HG03135 (cell line): Measurements from ENCODE around the gene TCP11L1.

Source experiments
- ATAC-seq: cut with Tn5 transposase; IDR thresholded peaks from one replicate; pipeline ENCODE4 v1.9.1; 2021; ENCODE audit warnings: mild to moderate bottlenecking, moderate library complexity; ENCODE audit not compliant: unreplicated experiment

Gene TCP11L1

GRCh38 chr11:33039274-33040032 is at the start of gene TCP11L1:
Gene TCP11L1 (plus strand): TSS chr11:33039572. CDS start chr11:33043774, 4,202 bp downstream.
- ATAC-seq: peak; percentile 81

GRCh38 chr11:32990481-32990880 is 48.9 kb upstream of the TCP11L1 start:
- ATAC-seq: no peak

GRCh38 chr11:32991427-32991826 is 47.9 kb upstream of the TCP11L1 start:
- ATAC-seq: no peak

GRCh38 chr11:32991898-32992297 is 47.5 kb upstream of the TCP11L1 start:
- no peak for ATAC-seq

GRCh38 chr11:33000181-33000580 is 39.2 kb upstream of the TCP11L1 start:
- no peak for ATAC-seq

GRCh38 chr11:33001281-33001680 is 38.1 kb upstream of the TCP11L1 start:
- ATAC-seq: no peak

- ATAC-seq: no peak
Observed at GRCh38 chr11:33001751-33002542, 37.4 kb upstream of the TCP11L1 start.

- ATAC-seq: no peak
Observed at GRCh38 chr11:33005175-33005574, 34.2 kb upstream of the TCP11L1 start.

DNA sequence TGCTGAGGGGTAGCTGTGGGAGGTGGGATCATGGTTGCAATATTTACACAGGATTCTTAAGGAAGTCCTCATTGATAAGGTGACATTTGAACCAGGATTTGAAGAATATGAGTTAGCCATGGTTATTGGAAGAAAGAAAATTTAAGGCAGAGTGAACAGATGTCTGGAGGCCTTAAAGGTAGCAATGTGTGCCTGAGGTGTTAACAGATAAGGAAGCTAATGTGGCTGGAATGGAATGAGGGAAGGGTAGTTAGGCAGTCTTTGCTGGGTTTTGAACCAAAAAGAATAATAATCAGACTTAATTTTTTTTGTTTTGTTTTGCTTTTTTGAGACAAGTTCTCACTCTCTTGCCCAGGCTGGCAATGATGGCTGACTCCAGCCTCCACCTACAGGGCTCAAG is 33.4 kb upstream of the TCP11L1 start:
- ATAC-seq: no peak

DNA sequence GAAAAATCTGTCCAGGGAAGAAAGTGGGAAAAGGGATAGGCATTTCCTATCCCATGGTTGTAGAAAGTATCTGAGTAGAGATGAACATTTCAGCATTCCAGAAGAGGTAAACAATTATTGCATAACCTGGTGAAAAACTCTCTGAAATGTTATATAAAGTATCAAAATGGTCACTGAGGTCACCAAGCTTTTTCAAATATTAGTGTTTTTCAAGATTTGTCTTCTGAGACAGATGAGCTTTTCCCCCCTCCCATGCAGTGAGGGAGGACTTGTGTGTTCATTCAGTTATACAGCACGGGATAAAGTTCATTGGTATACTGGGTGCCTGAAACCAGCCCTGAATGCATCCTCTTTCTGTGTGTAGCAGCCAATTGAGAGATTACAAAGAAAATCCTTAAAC is 25.6 kb upstream of the TCP11L1 start:
- ATAC-seq: no peak

DNA sequence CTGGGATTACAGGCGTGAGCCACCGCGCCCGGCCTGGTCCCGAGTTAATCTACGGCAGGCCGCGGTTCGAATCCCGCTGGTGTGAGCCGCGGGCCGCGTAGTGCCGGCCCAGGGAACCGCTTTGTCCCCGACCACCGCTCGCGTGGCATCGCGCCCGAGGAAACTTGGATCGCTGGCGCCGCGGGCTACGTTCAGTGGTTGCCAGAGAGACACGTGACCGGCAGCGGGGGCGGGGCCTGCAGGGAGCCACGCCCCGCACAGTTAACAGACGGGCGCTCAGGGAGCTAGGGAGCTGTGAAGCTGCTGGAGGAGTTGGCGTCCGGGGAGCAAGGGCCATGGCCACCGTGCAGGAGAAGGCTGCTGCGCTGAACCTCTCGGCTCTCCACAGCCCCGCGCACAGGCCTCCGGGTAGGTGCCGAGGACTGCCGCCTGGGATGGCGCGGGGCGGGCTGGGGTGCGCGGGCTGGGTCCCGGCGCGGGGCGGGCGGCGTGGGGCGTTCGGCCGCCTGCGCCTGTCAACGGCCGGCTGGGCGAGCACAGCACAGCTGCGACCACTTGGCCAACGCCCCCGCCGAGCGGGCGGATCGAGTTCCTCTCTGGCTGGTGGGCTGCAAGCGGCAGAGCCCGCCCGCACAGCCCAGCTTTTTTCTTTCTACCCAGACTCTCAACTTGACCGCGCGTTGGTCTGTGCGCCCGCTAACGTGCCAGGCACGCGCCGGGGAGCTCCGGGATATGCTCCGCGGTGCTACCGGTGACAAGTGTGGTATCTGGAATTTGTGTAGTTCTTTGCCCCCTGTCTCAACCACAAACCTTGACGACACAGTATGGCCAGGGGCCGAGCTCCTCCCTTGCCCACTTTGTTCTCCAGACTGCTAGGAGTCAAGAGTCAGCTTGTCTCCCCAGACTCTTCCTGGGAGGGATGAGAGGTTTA is 23.5 kb upstream of the TCP11L1 start, which contains the start of gene DEPDC7:
DEPDC7 (plus strand) TSS at position 258 of the 931 bp plus-strand sequence; CDS start at position 336, 78 bp downstream.
- peak; percentile 77 for ATAC-seq

DNA sequence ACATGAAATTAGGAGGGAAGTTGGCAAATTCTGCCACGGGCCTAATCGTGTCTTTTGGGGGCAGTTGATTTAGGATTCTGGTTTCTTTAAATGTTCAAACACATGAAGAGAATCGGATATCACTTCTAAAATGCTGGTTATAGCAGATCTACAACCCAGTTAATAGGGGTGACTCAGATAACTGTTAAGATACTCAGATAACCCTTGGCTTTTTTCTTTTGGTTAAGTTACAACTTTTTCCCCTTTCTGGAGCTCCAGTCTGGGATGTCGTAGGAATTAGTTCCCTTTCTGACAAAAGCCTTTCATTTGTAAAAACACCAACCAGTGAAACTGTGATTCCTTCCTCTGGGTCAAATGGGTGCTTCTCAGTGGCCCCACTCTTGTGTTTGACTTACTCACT is 22.7 kb upstream of the TCP11L1 start:
- no peak for ATAC-seq

- no peak for ATAC-seq
Observed at GRCh38 chr11:33017478-33017877, 21.9 kb upstream of the TCP11L1 start.

DNA sequence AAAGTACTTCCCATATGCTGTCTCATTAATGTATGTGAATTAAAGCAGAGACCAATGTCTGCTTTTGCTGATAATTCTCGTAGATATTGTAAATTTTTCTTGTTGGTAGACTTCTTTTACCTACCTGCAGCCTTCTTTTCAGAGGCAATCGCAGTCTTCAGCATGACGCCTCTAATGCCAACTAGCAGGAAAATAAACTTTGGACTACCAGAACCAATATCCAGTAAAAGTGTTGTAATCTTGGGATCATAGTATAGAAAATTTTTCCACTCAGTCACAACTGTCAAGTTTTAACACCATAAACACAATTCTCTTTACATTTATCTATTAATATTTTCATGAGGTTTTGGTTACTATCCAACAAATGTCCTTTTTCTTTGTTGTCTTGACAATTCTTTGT is 21.4 kb upstream of the TCP11L1 start:
- ATAC-seq: no peak

- ATAC-seq: no peak
Observed at GRCh38 chr11:33018840-33019239, 20.5 kb upstream of the TCP11L1 start.

DNA sequence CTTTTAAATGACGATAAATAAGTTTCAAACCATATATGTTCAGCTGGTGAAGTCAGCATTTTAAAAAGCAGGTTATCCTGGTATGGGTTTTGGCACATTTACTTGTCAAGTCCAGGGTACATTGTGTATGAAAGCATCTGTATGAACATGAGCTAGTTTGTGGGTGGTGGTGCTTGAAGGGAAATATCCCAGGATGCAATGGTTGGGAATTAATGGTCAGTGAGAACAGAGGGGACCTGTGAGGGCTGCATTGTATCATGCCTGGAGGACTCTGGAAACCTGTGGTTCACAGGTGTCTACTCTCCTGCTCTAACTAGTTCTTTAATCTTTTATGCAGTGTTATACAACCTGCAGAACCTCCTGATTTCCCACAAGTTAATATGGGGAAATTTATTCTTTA is 17.9 kb upstream of the TCP11L1 start:
- no peak for ATAC-seq

- no peak for ATAC-seq
Observed at GRCh38 chr11:33021937-33022336, 17.4 kb upstream of the TCP11L1 start.

GRCh38 chr11:33025339-33025722 is 14.0 kb upstream of the TCP11L1 start:
- no peak for ATAC-seq

GRCh38 chr11:33027233-33027632 is 12.1 kb upstream of the TCP11L1 start:
- ATAC-seq: no peak

GRCh38 chr11:33027846-33028536 is 11.4 kb upstream of the TCP11L1 start:
- ATAC-seq: no peak
